Measurements from ENCODE around the gene SOCS6.
"Not testable (repeated sequence)": the region's sequence is repeated elsewhere in the genome, so short reads cannot be mapped to it uniquely, and the experiment has no call there.

The SOCS6 gene, protein sequence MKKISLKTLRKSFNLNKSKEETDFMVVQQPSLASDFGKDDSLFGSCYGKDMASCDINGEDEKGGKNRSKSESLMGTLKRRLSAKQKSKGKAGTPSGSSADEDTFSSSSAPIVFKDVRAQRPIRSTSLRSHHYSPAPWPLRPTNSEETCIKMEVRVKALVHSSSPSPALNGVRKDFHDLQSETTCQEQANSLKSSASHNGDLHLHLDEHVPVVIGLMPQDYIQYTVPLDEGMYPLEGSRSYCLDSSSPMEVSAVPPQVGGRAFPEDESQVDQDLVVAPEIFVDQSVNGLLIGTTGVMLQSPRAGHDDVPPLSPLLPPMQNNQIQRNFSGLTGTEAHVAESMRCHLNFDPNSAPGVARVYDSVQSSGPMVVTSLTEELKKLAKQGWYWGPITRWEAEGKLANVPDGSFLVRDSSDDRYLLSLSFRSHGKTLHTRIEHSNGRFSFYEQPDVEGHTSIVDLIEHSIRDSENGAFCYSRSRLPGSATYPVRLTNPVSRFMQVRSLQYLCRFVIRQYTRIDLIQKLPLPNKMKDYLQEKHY

DNA sequence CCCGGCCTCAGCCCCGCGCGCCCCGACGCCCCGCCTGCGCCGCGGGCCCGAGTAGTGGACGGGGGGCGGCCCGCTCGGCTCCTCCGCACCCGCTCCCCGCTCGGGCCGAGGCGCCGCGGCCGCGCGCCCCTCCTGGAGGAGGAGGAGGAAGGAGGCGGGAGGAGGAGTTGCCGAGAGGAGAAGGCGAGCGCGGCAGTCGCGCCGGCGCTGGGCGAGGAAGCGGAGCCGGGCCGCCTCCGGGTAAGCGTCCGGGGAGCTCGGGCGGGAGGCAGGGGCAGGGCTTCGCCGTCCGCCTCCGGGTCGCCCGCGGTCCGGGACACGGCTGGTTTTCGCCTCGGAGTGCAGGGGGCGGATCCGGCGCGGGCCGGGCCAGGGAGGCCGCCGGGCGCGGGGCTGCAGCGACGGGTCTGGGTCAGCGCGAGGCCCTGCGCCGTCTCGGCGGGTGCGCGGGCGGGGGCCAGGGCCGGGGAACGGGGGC lies at the start of gene SOCS6:
Gene SOCS6, plus strand, starts transcription at position 195 of the 478 bp plus-strand sequence. CDS start 35,624 bp downstream, outside the sequence.
- DNase-seq, result peak; percentile 42

DNA sequence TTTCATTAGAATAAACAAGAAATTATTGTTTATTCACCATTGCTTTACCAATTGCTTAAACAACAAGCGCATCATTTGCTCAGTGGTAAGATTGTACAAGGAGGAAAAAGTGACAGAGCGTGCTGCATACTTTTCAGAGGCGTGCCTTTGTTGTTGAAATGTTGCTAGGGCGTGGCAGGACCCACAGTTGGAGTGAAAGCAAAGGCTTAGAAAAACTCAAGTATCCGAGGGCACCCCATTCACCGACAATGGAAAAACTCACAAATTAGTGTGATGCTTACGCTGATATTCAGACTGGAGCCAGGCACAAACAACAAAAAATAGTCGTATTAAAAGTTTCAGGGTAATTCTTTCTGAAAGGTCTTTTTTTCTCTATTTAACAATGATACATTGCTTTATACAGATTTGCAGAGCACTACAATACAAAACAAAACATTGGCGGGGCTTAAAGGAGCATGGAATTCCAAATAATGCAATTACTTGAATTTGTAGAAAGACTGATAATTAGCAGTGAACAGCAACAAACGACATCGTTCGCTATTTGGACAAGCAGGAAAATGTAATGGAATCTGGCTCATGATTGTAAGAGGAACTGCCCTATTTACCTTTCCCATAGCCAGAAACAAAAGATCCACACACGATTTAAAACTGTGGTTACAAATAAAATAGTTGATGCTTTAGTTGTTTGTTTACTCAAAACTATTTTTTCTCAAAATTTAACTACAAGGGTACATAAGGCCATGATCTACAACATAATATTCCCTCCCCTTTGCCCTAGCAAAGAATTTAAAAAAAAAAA lies 45.5 kb upstream of the SOCS6 start:
- no peak for DNase-seq

DNA sequence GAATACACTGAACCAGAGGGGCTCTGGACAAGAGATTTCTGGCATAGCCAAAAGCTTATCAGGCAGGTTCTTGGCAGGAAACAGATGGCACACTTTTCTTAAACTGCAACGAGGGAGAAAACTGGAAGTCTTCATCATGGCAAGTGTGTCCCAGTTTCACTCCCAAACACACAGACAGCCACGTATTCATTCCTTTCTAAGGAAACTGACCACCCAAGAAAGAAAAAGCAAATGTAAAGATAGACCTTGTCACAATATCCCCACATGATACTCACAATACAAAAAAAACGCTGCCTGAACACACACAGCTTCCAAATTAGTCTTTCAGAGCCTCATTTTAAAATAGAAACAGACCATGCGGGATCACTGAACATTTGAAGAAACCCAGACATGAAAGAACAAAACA lies 42.8 kb upstream of the SOCS6 start:
- DNase-seq, result no peak

DNA sequence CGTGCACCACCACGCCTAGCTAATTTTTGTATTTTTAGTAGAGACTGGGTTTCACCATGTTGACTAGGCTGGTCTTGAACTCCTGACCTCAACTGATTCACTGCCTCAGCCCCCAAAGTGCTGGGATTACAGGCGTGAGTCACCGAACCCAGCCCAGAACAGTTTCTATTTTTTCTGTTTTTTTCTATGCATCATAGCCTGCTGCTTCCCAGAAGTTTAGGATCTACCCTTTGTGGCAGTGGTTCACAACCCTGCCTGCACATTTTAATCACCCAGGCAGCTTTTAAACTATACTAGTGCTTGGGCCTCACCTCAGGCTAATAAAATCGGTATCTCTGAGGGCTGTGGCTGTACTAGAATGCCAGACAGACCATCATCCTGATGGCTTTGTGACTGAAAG lies 39.7 kb upstream of the SOCS6 start:
- no peak for DNase-seq

DNA sequence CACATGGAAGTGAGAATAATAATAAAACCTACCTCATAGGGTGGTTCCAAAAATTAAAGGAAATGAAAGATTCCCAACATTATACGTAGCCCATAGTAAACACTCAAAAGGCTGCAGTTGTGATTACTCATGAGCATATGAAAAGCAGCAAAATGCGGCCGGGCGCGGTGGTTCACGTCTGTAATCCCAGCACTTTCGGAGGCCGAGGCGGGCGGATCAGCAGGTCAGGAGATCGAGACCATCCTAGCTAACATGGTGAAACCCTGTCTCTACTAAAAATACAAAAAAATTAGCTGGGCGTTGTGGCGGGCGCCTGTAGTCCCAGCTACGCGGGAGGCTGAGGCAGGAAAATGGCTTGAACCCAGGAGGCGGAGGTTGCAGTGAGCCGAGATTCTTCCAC lies 39.0 kb upstream of the SOCS6 start:
- DNase-seq, result not testable (repeated sequence)

DNA sequence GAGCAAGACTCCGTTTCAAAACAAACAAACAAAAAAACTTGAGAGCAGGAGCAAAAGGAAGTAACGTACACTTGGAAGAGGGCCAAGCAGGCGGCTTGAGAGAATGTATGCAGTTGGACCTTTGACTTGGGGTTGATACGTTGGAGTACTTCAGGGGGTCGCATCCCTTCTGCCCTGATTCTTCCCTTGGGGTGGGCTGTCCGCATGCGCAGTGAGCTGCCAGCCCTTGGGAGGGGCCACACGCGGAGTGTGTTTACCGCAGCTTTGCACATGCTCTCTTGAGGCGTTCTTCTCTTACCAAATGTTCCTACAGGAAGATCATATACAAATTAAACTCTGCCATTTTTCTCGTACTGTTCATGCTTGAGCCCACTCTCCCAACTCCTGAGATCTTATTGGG lies 38.1 kb upstream of the SOCS6 start:
- peak; percentile 65 for DNase-seq

DNA sequence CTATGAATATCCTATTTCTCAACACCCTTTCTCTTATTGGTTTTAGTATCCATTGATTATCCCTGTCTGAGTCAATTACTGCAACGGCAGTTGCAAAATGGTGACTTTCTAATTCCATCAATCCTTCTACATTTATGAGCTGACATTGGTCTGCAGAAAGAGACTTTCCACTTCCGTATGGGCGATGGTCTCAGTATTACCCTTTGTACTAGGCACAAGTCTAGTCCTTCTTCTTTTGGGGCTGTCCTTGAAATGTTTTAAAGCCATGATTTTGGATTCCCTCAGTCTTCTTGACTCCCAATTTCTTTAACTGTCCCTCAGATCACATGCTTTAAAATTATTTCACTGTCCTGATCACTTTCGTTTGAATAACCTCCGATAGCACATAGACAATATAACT lies 32.7 kb upstream of the SOCS6 start:
- no peak for DNase-seq

DNA sequence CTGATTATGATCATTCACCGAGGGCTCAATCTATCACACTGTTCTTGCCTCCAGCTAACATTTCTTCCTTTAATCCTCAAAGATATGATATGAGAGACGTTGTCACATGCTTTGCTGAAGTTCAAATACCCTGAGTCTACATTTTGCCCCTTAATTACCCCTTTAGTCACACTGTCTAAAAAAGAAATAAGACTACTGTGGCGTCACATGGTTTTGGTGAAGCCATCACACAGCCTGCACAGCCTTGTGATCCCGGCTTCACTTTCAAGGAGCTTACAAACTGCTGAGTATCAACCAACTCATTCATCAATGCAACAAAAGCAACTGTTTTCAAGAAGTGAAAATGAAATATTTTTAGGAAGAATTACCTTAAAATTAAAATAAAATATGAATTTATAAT lies 31.9 kb upstream of the SOCS6 start:
- no peak for DNase-seq

DNA sequence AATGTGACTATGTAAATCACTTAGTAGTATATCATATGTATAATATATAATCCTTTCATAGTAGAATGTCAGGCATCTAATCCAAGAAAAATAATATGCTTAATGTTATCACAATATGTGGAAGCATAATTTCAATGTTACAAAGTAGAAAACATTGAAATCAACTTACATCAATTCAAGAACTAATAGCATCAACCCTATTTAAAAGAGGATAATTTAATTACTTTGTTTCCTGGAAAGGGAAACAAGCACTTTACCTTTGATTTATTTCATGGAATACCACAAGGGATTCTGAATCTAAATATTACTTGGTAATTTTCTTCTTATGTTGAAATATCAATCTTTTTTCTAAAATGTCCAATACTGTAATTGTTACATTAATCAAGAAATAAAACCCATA lies 30.6 kb upstream of the SOCS6 start:
- no peak for DNase-seq

DNA sequence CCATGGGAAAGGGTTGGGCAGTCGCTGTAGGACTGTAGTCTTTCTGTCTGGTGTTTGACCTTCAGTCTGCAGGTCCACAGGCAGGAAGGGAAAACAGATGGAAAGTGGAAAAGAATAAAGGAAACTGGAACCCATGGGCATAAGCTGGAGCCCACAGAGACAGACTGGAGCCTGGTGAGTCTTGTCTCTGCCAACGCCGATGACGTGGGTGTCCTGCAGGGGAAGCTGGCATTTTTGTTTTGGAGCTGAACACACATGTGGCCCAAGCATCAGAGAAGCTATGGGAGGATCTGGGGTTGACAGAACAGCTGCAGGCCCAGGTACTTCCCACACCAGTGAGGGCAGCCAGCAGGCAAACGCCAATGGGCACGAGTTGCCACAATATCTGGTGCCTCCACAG lies 28.2 kb upstream of the SOCS6 start:
- DNase-seq, result no peak

DNA sequence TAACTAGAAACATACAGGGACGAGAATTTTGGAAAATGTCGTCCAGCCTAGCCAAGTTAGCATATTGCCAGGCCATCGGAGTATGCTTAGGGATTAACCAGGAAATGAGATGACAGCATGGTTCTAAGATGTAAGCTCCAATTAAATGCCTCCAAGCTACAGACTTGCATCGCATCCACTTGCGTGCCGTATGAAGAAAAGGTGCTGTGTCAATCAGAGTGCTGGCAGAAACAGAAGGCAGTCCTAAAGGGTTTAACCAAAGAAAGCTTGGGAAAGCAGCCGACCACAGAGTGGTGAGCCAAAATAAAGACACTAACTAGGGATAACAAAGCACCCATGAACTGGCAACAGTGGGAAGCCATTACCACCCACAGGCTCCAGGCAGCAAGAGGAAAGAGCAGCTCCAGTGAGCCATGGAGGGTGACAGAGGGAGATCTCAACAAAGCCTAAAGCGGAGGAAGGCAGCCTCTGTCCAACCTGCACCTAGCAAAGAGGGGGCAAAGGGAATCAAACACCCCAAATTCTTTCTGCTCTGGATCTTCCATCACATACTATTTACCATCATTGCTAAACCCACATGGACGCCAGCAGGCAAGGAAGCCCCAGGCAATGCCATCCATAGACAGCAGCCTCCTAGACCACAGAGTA lies 27.6 kb upstream of the SOCS6 start:
- no peak for DNase-seq

DNA sequence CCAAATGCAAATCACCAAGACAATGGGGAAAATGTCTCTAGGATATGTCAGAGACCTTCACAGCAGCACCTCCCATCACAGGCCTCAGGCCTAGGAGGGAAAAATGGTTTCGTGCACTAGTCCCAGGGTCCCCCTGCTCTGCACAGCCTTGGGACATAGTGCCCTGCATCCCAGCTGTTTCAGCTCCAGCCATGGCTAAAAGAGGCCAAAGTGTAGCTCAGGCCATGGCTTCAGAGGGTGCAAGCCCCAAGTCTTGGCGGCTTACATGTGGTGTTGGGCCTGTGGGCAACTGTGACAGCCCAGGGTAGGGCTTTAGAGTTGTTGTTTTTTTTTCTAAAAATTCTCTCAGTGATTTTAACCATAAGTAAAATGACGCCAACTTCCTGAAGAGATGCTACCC lies 25.5 kb upstream of the SOCS6 start:
- DNase-seq, result no peak

DNA sequence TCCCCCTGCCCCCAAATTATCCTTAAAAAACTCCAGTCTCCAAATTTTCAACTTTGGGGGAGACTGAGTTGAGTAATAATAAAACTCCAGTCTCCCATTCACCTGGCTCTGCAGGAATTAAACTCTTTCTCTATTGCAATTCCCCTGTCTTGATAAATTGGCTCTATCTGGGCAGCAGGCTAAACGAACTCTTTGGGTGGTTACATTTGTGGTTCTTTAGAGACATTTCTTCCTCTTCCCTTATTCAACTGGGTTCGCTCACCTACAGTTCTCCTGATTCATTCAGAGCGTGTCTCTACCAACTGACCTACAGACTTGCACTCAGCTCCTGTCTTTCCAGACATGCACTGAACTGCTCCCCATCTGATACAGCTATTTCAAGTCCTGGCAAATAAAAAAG lies 17.1 kb upstream of the SOCS6 start:
- no peak for DNase-seq

DNA sequence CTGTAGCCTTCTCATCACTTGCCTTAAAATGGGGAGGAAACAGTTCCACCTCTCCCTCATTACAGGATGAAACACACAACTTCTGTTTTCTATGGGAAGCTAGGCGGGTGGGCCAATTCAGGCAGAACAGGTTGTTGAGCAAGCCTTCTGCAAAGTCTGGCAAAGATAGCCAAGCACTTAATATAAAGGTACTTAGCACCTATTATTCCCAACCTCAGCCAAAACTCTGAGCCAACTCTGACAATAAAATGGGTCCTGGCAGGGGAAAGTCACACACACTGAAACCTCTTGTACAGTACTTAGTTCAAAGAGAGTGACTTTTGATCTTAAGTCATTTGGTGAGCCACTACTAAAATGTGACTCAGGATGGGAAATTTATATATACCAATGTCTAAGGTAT lies 15.8 kb upstream of the SOCS6 start:
- DNase-seq, result no peak

DNA sequence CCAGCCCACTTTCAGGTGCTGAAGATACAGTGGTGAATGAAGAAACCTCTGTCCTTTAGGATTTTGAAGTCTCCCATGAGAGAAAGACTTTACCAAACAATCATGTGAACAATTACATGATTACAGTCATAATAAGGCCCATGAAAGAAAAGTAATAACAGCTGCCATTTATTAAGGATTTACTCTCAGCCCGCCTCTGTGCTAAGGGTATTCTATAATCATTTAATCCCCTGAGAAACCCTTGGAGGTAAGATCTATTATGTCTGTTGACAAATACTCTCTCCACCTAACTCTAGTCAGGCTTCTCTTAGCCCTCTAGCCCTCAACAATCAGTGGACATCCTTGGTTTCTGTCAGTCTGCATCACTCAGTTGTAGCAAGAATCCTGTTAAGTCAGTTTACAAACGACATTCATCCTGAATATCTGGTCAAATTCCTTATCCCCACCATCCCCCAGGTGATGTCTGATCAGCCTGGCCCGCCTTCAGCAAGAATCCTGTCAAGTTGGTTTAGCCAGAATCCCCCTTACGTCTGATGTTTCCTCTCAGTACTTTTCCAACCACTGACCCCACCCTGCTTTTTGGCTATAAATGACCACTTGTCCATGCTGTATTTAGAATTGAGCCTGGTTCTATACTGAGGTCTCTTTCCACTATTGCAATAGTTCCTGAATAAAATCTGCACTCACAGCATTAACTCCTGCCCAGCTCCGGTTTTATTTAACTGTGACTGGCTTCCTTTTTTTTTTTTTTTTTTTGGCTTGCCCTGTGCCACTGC lies 12.2 kb upstream of the SOCS6 start:
- no peak for DNase-seq

DNA sequence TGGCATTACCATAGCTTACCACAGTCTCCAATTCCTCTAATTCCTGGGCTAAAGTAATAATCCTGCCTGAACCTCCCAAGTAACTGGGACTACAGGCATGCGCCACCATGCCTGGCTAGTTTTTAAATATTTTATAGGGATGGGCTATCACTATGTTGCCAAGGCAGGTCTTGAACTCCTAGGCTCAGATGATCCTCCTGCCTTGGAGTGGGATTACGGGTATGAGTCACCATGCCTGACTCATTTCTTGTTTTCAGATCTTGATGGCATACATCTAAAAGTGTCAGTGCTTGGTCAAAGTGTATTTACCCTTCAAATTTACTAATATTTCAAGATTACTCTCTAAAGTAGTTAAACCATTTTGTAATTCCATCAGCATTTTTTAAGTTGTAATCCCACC lies 9.4 kb upstream of the SOCS6 start:
- DNase-seq, result no peak

DNA sequence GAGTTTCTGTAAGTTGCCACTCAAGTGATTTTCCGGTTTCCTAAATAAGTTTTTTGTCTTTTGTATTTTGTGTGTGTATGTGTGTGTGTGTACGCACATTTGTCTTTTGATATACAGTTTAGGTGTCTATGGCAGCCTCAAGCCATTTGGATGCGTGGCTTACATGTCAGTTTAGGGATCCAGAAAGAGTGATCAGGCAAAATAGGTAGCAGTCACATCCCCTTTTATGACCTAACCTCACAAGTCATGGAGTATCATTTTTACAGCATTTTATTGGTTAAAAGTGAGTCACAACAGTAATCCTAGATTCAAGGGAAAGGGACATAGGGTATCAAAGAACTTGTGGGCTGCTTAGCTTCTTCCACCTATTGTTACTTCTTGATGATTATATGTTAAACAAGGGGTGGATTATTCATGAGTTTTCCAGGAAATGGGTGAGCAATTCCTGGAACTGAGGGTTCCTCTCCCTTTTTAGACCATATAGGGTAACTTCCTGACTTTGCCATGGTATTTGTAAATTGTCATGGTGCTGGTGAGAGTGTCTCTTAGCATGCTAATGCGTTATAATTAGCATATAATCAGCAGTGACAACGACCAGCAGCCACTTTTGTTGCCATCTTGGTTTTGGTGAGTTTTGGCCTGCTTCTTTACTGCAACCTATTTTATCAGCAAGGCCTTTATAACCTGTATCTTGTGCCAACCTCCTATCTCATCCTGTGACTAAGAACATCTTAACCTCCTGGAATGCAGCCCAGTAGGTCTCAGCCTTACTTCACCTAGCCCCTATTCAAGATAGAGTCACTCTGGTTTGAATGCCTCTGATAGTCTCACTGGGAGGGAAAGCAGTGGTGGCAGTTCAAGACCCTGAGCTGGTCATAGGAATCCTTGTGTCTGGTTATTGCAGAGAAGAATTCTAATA lies 8.6 kb upstream of the SOCS6 start:
- DNase-seq, result no peak

DNA sequence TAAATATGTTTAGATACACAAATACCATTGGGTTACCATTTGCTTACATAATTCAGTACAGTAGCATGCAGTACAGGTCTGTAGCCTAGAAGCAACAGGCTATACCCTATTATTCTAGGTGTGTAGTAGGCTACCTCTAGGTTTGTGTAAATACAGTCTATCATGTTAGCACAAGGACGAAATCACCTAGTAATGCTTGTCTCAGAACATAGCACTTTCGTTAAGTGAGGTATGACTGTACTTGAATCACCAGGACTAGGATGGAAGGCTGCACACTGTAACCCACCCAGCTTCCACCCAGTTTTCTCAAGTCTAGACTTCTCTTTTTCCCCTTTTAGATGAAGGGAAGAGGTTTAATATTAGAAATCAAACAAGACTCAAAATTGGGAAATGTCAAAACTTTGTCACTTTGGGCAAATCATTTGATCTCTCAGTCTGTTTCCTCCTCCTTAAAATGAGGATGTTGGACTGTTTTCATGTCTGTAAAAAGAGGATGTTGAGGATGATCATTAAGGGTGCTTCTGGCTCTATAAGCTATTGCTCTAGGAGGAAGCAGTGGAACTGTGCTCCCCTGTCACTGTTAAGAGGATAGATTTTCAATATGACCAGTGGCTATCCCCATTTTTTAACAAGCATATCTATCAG lies 3.7 kb upstream of the SOCS6 start:
- DNase-seq, result no peak

DNA sequence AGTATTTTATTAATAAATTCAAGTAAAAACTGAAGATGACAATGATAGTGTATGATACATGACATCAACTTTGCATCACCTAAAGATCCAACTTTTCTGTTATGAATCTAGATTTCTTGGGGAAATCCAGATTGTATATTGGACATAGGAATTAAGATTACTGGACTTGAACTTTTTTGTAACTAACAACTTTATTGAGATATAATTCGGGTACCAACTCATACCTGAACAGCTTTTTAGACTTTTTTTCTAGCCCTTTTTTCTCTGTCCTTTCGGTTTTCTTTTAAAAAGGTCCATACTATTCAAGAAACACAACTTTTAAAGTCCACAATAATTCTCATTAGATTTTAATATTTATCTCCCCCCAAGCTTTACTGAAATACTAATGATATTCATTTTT lies 1.1 kb upstream of the SOCS6 start:
- no peak for DNase-seq

DNA sequence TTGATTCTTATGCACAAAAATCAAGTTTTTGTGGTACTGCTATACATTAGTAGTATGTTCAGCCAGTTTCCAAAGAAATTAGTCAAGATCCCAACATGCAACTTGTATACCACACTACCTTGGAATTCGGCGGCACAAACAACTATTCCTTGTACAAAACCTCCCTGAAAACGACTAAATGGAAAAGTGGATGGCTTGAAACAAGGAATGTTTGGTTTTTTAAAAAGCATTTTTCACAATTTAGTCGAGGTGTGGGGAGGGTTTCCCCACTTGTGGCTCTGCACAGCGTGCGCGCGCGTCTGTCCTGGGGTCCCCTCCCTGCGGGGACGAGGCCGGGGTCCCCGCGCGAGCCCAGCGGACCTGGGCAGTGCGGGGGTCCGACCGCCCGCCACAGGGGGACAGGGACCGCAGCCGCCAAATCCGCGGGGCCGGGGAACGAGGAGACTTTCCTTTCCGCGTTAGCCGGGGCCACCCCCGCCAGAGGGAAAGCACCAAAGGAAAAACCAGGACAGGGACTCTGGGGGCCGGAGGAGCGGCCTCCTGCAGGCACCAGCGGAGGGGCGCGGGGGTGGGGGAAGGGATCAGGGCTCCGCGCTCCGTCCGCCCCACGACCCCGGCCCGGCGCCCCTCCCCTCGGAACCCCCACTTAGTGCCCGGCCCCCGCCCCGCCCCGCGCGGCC lies 534 bp upstream of the SOCS6 start:
- peak; percentile 42 for DNase-seq
